Natural killer cell (primary cell): ENCODE data around the gene RGS9. TPM values are rescaled to one million over a fixed set of nuclear protein-coding genes. Genes with fewer than 3 reads are reported as not detected.
A peak's percentile ranks its signal among the peaks of the same experiment; 100 is the strongest.

Source experiments
- ATAC-seq, 3 donors: fragments of 150-1000 bp in 2 of 3; fragments of 200-7000 bp in 1 of 3; cut with Tn5 transposase; 1 replicate in 1 of 3; 2 replicates in 2 of 3; pipeline ENCODE4 v1.10.0; 2021; ENCODE audit warnings: mild to moderate bottlenecking in 2 of 3, moderate library complexity in 2 of 3
- DNase-seq, 2 donors: peaks; one replicate each; pipeline versions ENCODE4 v3.0.0 to v3.0.0-alpha.2; 2013 to 2021; ENCODE audit warnings: mixed read lengths in 1 of 2
- H3K27ac ChIP-seq: one replicate; pipeline ENCODE4 v1.5.1; 2013; ENCODE audit warnings: mild to moderate bottlenecking, low read length
- H3K27me3 ChIP-seq: one replicate; pipeline ENCODE4 v1.6.1; 2013; ENCODE audit warnings: low read length; ENCODE audit not compliant: control insufficient read depth, insufficient read depth
- H3K36me3 ChIP-seq: one replicate; pipeline ENCODE4 v1.6.1; 2013; ENCODE audit warnings: low read length; ENCODE audit not compliant: control insufficient read depth, insufficient read depth
- H3K4me1 ChIP-seq: one replicate; pipeline ENCODE4 v1.6.1; 2013; ENCODE audit warnings: low read length; ENCODE audit not compliant: control insufficient read depth, insufficient read depth
- H3K4me3 ChIP-seq: one replicate; pipeline ENCODE4 v1.5.1; 2013; ENCODE audit warnings: low read length
- H3K9me3 ChIP-seq: one replicate; pipeline ENCODE4 v1.6.1; 2013; ENCODE audit warnings: low read length; ENCODE audit not compliant: control insufficient read depth, insufficient read depth
- H3K27ac Mint-ChIP-seq, 2 donors: one replicate each; pipeline ENCODE4 v1.8.0; 2022; ENCODE audit warnings: mild to moderate bottlenecking in 2 of 2, mixed read lengths in 2 of 2, moderate library complexity in 1 of 2
- H3K27me3 Mint-ChIP-seq, 2 donors: one replicate each; pipeline ENCODE4 v1.8.0; 2022; ENCODE audit warnings: low read depth in 2 of 2, mixed read lengths in 2 of 2
- H3K36me3 Mint-ChIP-seq: one replicate; pipeline ENCODE4 v1.8.0; 2022; ENCODE audit warnings: mixed read lengths
- H3K4me1 Mint-ChIP-seq, 2 donors: one replicate each; pipeline ENCODE4 v1.8.0; 2022; ENCODE audit warnings: mixed read lengths in 2 of 2
- H3K4me3 Mint-ChIP-seq: one replicate; pipeline ENCODE4 v1.8.0; 2022; ENCODE audit warnings: mild to moderate bottlenecking, moderate library complexity, mixed read lengths
- H3K9me3 Mint-ChIP-seq, 2 donors: one replicate each; pipeline ENCODE4 v1.8.0; 2022; ENCODE audit warnings: mixed read lengths in 2 of 2
- WGBS: methylation state at CpG from one replicate; pipeline ENCODE4 v1.1.7; 2013; ENCODE audit warnings: missing lambda C conversion rate; ENCODE audit not compliant: insufficient coverage; 5-methylcytosine and 5-hydroxymethylcytosine counted together
- intact Hi-C: fragments of 100-400 bp; cut with micrococcal nuclease; formaldehyde crosslinking; loops from one replicate; pipeline ENCODE4 v1.14.2; 2022
- total RNA-seq, 4 donors: library from RNA; stranded (reverse); fragments of 120-200 nt in 1 of 4; gene quantifications; one replicate each; pipeline versions ENCODE4 v1.2.3 to v1.2.4, GENCODE V29; 2013 to 2022
- TF ChIP-seq, protein P1 (sequence below): fragments of 200-600 bp; IDR thresholded peaks from one replicate; pipeline ENCODE4 v1.8.0; 2022; ENCODE audit warnings: antibody characterized with exemption

The RGS9 gene
- total RNA-seq, 3 donors from 2014 or later (not counting 1 experiment from before 2014, with no cell fraction given), result 25.0 to 47.3 (median 37.2) TPM

DNA sequence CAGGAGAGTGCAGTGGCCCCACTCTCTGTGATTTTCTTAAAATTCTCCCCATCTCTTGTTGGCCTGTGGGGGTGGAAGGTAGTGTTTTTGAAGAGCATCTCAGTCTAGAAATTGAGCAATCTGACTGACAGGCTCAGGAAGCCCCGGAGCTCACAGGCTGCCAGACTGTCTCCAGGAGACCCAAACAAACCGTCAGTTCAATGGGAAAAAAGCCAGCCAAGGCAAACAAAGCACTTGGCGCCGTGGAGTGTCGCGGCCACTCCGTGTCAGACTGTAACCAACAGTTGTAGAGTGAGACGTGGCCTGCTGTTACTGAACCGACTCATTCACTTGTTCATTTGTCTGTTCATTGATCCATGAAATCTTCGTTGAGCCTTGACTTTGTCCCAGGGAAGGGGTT is 33.7 kb downstream of the RGS9 start:
- Histone ChIP-seq H3K4me3 (no peak overlapping the region), H3K27me3 (no peaks in the 10 kb centered on the region), H3K4me1 (peaks cover 39% of the 10 kb centered on the region), H3K27ac (no peak overlapping the region), H3K36me3 (no peaks in the 10 kb centered on the region), H3K9me3 (no peaks in the 10 kb centered on the region)
- TF ChIP-seq, protein P1, sequence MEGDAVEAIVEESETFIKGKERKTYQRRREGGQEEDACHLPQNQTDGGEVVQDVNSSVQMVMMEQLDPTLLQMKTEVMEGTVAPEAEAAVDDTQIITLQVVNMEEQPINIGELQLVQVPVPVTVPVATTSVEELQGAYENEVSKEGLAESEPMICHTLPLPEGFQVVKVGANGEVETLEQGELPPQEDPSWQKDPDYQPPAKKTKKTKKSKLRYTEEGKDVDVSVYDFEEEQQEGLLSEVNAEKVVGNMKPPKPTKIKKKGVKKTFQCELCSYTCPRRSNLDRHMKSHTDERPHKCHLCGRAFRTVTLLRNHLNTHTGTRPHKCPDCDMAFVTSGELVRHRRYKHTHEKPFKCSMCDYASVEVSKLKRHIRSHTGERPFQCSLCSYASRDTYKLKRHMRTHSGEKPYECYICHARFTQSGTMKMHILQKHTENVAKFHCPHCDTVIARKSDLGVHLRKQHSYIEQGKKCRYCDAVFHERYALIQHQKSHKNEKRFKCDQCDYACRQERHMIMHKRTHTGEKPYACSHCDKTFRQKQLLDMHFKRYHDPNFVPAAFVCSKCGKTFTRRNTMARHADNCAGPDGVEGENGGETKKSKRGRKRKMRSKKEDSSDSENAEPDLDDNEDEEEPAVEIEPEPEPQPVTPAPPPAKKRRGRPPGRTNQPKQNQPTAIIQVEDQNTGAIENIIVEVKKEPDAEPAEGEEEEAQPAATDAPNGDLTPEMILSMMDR, result no peak
- intact Hi-C loops, result no loop called here
- Mint-ChIP-seq H3K27ac (peak overlapping the region in 1 of 2 donors; percentile 19), H3K36me3 (peaks cover under 1% of the 10 kb centered on the region), H3K4me3 (no peak overlapping the region), H3K9me3 (no peaks in the 10 kb centered on the region), H3K27me3 (no peaks in the 10 kb centered on the region), H3K4me1 (peaks cover 9 to 10% of the 10 kb centered on the region in 2 donors)
- ATAC-seq (no peak), DNase-seq (no peak)
- 94% methylated on average over 10 of the region's 10 CpGs for WGBS

DNA sequence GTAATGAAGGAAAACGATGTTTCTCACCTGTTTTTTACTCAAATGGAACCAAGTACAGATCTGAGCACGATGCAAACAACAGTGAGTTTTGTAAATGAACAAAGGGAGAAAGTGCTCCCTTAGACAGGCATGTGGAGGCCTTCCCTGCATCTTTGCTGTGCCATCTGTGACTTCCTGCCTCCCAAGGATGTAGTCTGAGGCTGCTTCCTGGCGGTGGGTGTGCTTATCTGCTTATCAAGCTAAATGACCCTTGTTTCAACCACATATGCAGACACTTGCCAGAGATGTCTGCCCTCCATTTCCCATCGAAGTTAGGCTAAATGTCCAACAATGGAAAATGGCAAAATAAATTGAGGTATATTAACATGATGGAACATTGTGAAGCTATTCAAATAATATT is 34.6 kb downstream of the RGS9 start:
- H3K27me3 Mint-ChIP-seq, result no peaks in the 10 kb centered on the region
- H3K36me3 Mint-ChIP-seq, result no peaks in the 10 kb centered on the region
- Histone ChIP-seq H3K27me3 (no peaks in the 10 kb centered on the region), H3K36me3 (no peaks in the 10 kb centered on the region), H3K27ac (no peak overlapping the region), H3K9me3 (no peaks in the 10 kb centered on the region), H3K4me1 (peaks cover 45% of the 10 kb centered on the region), H3K4me3 (no peak overlapping the region)
- no peak overlapping the region for H3K4me3 Mint-ChIP-seq
- intact Hi-C loops, result no loop called here
- H3K27ac Mint-ChIP-seq, result no peak overlapping the region
- DNase-seq (no peak), ATAC-seq (no peak)
- peaks cover 17% of the 10 kb centered on the region in 2 donors for H3K4me1 Mint-ChIP-seq
- H3K9me3 Mint-ChIP-seq, result peaks cover 0 to 3% of the 10 kb centered on the region in 2 donors
- TF ChIP-seq, protein P1, result no peak
- WGBS, result 28% methylated on average over 4 of the region's 4 CpGs

DNA sequence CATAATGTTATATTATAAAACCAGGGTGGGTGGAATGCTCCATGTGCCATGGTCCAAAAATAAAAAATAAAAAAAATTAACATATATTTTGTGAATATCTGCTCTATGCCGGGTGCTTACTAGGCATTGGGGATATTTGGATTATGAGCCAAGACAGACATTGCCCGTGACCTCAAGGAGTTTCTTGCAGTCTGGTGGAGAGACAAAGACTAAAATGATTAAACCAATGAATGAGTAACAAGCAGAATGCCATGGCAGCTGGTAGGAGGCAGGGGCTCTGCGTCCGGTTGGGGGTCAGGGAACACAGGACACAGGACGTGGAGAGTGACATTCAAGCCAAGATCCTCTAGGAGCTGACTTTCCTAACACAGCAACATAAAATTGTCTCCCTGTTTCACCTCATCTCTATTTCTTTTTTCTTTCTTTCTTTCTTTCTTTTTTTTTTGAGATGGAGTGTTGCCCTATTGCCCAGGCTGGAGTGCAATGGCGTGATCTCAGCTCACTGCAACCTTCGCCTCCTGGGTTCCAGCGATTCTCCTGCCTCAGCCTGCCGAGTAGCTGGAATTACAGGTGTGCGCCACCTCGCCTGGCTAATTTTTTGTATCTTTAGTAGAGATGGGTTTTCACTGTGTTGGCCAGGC is 35.4 kb downstream of the RGS9 start:
- H3K27me3 ChIP-seq, result no peaks in the 10 kb centered on the region
- Mint-ChIP-seq H3K4me3 (no peak overlapping the region), H3K9me3 (peaks cover 0 to 5% of the 10 kb centered on the region in 2 donors), H3K36me3 (no peaks in the 10 kb centered on the region), H3K4me1 (peaks cover 19 to 26% of the 10 kb centered on the region in 2 donors), H3K27ac (no peak overlapping the region), H3K27me3 (no peaks in the 10 kb centered on the region)
- no peaks in the 10 kb centered on the region for H3K36me3 ChIP-seq
- TF ChIP-seq, protein P1, result no peak
- ATAC-seq, result no peak
- no peak for DNase-seq
- H3K4me1 ChIP-seq, result peaks cover 45% of the 10 kb centered on the region
- WGBS, result 96% methylated on average over 11 of the region's 11 CpGs
- H3K9me3 ChIP-seq, result no peaks in the 10 kb centered on the region
- intact Hi-C loops, result no loop called here
- H3K4me3 ChIP-seq, result no peak overlapping the region
- no peak overlapping the region for H3K27ac ChIP-seq
